Small intestine (tissue), 7 donors: ENCODE measurements around the gene SORCS1. TPM values are rescaled to one million over a fixed set of nuclear protein-coding genes. Genes with fewer than 3 reads are reported as not detected.

ENCODE experiments used
- DNase-seq, 2 donors: peaks; one replicate each; pipeline versions ENCODE4 v3.0.0 to v3.0.0-alpha.2; 2013
- FAIRE-seq: peaks from 2 replicates; lab custom pipeline; 2012; peaks lifted over from hg19 to GRCh38; lab: Jason Lieb, UNC
- H3K27ac ChIP-seq, 3 donors: one replicate each; pipeline ENCODE4 v1.5.1; 2013; ENCODE audit warnings: low read length in 2 of 3, mild to moderate bottlenecking in 2 of 3, control low read depth in 1 of 3, inconsistent platforms in 1 of 3, low read depth in 1 of 3, moderate library complexity in 1 of 3
- H3K27me3 ChIP-seq, 3 donors: one replicate each; pipeline ENCODE4 v1.6.1; 2013; ENCODE audit warnings: low read length in 3 of 3, inconsistent platforms in 1 of 3; ENCODE audit not compliant: control insufficient read depth in 3 of 3, insufficient read depth in 3 of 3
- H3K36me3 ChIP-seq, 3 donors: one replicate each; pipeline ENCODE4 v1.6.1; 2013; ENCODE audit warnings: low read length in 3 of 3, inconsistent platforms in 1 of 3, low read depth in 1 of 3, mild to moderate bottlenecking in 1 of 3, moderate library complexity in 1 of 3; ENCODE audit not compliant: control insufficient read depth in 3 of 3, insufficient read depth in 2 of 3
- H3K4me1 ChIP-seq, 3 donors: one replicate each; pipeline ENCODE4 v1.6.1; 2013; ENCODE audit warnings: low read length in 2 of 3, inconsistent platforms in 1 of 3, low read depth in 1 of 3, mild to moderate bottlenecking in 1 of 3, moderate library complexity in 1 of 3; ENCODE audit not compliant: control insufficient read depth in 3 of 3, insufficient read depth in 2 of 3
- H3K4me3 ChIP-seq, 3 donors: one replicate each; pipeline ENCODE4 v1.5.1; 2013; ENCODE audit warnings: low read length in 3 of 3, control low read depth in 1 of 3, inconsistent platforms in 1 of 3, low read depth in 1 of 3, mild to moderate bottlenecking in 1 of 3, moderate library complexity in 1 of 3
- H3K9me3 ChIP-seq, 2 donors: one replicate each; pipeline ENCODE4 v1.6.1; 2013; ENCODE audit warnings: low read depth in 1 of 2, low read length in 1 of 2; ENCODE audit not compliant: control insufficient read depth in 2 of 2, insufficient read depth in 1 of 2
- WGBS, 3 donors: extraction: QIAGEN DNeasy Blood & Tissue Kit; methylation state at CpG; one replicate each; pipeline ENCODE4 v1.1.7; 2013; 5-methylcytosine and 5-hydroxymethylcytosine counted together
- polyA plus RNA-seq, 4 donors: library from polyadenylated mRNA; stranded (reverse) in 3 of 4; unstranded in 1 of 4; fragments of 200-250 nt in 3 of 4; fragments of 120-200 nt in 1 of 4; gene quantifications; one replicate each; pipeline versions ENCODE4 v1.2.1 to v1.2.3, GENCODE V29; 2013
- donor health status: healthy with polysubstance abuse.
- donor health status: control.
- donor health status: control.
- donor health status: Bipolar disorder and iron deficiency.
- donor health status: healthy.

The SORCS1 gene
- polyA plus RNA-seq, 4 donors: under 0.01 to 1.4 (median 1.3) TPM; not detected in 1

GRCh38 chr10:106793617-106794016, 370.9 kb downstream of the SORCS1 start:
- FAIRE-seq (no peak), DNase-seq (no peak)
- Histone ChIP-seq H3K4me3 (no peak overlapping the region), H3K27ac (no peak overlapping the region), H3K36me3 (no peaks in the 10 kb centered on the region), H3K27me3 (peaks cover 0 to under 1% (median 0%) of the 10 kb centered on the region in 3 donors), H3K4me1 (no peaks in the 10 kb centered on the region), H3K9me3 (no peaks in the 10 kb centered on the region)
- WGBS, 3 donors: 43 to 75% (median 56%) methylated on average over 1 of the region's 1 CpG

DNA sequence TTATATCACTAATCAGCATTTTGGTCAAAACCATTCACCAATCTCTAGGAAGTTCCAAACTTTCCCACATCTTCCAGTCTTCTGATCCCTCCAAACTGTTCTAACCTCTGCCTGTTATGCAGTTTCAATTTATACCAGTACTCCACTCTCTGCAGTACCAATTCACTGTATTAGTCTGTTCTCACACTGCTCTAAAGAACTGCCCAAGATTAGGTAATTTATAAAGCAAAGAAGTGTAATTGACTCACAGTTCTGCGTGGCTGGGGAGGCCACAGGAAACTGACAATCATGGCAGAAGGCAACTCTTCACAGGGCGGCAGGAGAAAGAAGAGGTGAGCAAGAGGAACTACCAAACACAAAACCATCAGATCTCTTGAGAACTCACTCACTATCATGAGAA, 374.9 kb downstream of the SORCS1 start:
- FAIRE-seq (no peak), DNase-seq (no peak)
- Histone ChIP-seq H3K9me3 (no peaks in the 10 kb centered on the region), H3K4me3 (no peak overlapping the region), H3K27ac (no peak overlapping the region), H3K27me3 (peaks cover 0 to 2% (median 0%) of the 10 kb centered on the region in 3 donors), H3K36me3 (no peaks in the 10 kb centered on the region), H3K4me1 (no peaks in the 10 kb centered on the region)
- 67 to 83% (median 78%) methylated on average over 2 of the region's 2 CpGs for WGBS, 3 donors

GRCh38 chr10:106788982-106789381, 375.5 kb downstream of the SORCS1 start:
- WGBS, 3 donors: 75 to 87% (median 82%) methylated on average over 3 of the region's 3 CpGs
- no peak for FAIRE-seq

DNA sequence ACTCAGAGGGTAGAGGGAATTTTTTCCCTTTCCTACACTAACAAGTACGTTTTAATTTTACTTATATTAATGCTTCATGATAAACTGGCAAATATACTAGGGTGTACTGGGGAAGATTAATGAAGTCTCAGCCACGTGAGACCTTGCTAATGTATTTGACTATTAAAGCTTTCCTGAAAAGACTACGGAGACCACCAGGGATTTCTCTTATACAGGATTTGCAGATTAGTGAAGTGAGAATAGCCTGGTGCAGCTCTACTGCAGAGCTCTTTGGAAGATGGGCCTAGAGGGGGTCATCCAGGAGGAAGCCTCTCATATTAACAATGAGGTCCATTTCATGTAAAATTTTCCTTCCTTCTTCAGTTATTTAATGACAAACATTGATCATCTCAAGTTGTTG, 379.0 kb downstream of the SORCS1 start:
- no peak overlapping the region for H3K4me3 ChIP-seq
- peaks cover 0 to 7% (median 0%) of the 10 kb centered on the region in 3 donors for H3K4me1 ChIP-seq
- WGBS, 3 donors: 48 to 73% (median 57%) methylated on average over 3 of the region's 3 CpGs
- H3K27ac ChIP-seq: no peak overlapping the region
- H3K27me3 ChIP-seq: peaks cover 0 to 2% (median 0%) of the 10 kb centered on the region in 3 donors
- no peaks in the 10 kb centered on the region for H3K36me3 ChIP-seq
- DNase-seq (no peak), FAIRE-seq (no peak)
- no peaks in the 10 kb centered on the region for H3K9me3 ChIP-seq

More at GRCh38 chr10:106788982-106789381, 375.5 kb downstream of the SORCS1 start:
- no peaks in the 10 kb centered on the region for H3K4me1 ChIP-seq
- no peaks in the 10 kb centered on the region for H3K36me3 ChIP-seq
- H3K27ac ChIP-seq: no peak overlapping the region
- H3K27me3 ChIP-seq: peaks cover 0 to 2% (median 0%) of the 10 kb centered on the region in 3 donors
- DNase-seq: no peak
- H3K9me3 ChIP-seq: no peaks in the 10 kb centered on the region
- H3K4me3 ChIP-seq: no peak overlapping the region

DNA sequence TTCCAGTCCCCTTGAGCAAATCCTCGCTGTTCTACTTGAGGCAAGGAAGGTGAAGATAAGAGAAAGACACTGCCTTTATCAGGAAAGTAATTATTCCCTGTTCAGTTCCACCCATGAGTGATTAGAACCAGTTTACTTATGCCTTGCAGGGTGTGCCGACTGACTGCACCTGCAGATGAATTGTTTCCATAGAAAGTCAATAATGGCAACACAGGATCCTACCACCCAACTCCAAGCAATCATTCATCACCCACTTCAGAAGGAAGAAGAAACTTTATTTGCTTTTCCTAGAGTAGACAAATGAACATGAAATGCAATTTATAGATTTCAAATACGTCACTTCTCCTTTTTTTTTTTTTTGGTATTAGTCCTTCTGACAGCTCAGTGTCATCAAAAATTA, 383.9 kb downstream of the SORCS1 start:
- FAIRE-seq: no peak

GRCh38 chr10:106777841-106778240, 386.7 kb downstream of the SORCS1 start:
- H3K27me3 ChIP-seq: no peaks in the 10 kb centered on the region
- no peak overlapping the region for H3K27ac ChIP-seq
- H3K4me3 ChIP-seq: no peak overlapping the region
- no peaks in the 10 kb centered on the region for H3K36me3 ChIP-seq
- no peaks in the 10 kb centered on the region for H3K9me3 ChIP-seq
- WGBS, 3 donors: 12 to 42% (median 13%) methylated on average over 1 of the region's 1 CpG
- no peak for DNase-seq
- no peak for FAIRE-seq
- H3K4me1 ChIP-seq: peaks cover 0 to 11% (median 0%) of the 10 kb centered on the region in 3 donors

More for the DNA sequence above, 383.9 kb downstream of the SORCS1 start:
- DNase-seq: peak; percentile 18 to 67
- Histone ChIP-seq H3K27ac (no peak overlapping the region), H3K36me3 (no peaks in the 10 kb centered on the region), H3K27me3 (no peaks in the 10 kb centered on the region), H3K4me1 (peaks cover 0 to 11% (median 0%) of the 10 kb centered on the region in 3 donors), H3K9me3 (no peaks in the 10 kb centered on the region), H3K4me3 (no peak overlapping the region)
- WGBS, 3 donors: 8 to 50% (median 37%) methylated on average over 3 of the region's 3 CpGs

DNA sequence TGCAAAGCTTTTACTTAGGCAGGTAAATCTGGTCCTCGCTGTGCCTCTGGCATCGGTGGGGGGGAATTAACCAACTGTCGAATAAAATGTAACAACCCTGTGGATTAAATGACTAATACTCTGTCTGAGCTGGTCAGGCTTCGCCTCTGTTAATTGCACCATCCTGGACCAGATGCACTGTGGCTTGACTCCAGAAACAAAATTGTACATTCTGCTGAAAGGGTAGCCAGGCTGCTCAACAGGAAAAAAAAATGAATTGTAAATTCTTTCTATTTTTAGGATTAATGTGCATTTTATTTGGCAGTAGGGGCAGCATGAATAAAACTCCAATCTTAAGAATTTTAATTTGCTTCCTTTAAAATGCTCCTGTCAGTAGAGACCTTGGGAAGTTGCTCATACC, 389.4 kb downstream of the SORCS1 start:
- DNase-seq: no peak
- Histone ChIP-seq H3K9me3 (no peaks in the 10 kb centered on the region), H3K4me3 (no peak overlapping the region), H3K27me3 (no peaks in the 10 kb centered on the region), H3K4me1 (no peaks in the 10 kb centered on the region), H3K36me3 (no peaks in the 10 kb centered on the region), H3K27ac (no peak overlapping the region)
- 71 to 86% (median 83%) methylated on average over 4 of the region's 4 CpGs for WGBS, 3 donors
- no peak for FAIRE-seq

GRCh38 chr10:106772957-106773356, 391.5 kb downstream of the SORCS1 start:
- no peaks in the 10 kb centered on the region for H3K4me1 ChIP-seq
- WGBS, 3 donors: 17 to 65% (median 33%) methylated on average over 2 of the region's 2 CpGs

DNA sequence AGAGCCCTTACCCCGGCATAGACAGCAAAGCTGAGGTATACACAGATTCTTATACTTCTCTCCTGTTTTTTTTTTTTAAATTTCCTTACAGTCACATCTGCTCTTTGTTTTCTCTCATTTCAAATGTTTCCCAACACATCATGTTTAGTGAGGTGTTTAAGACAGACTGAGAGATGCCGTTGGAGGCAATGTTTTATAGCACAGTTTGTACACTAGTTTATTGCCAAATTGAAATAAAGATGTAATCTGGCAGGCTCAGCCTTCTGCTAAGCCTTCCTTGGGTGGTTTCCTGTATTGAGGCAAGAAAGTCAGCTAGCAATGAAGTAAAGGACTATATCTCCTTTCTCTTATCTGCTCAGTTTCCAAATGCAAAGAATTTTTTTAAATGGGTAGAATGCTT, 393.4 kb downstream of the SORCS1 start:
- peaks cover 0 to 3% (median 0%) of the 10 kb centered on the region in 3 donors for H3K27me3 ChIP-seq
- FAIRE-seq (no peak), DNase-seq (no peak)
- no peaks in the 10 kb centered on the region for H3K4me1 ChIP-seq
- H3K4me3 ChIP-seq: no peak overlapping the region
- H3K9me3 ChIP-seq: no peaks in the 10 kb centered on the region
- no peak overlapping the region for H3K27ac ChIP-seq
- 55 to 60% (median 58%) methylated on average over 2 of the region's 2 CpGs for WGBS, 3 donors
- H3K36me3 ChIP-seq: no peaks in the 10 kb centered on the region

More at GRCh38 chr10:106772957-106773356, 391.5 kb downstream of the SORCS1 start:
- H3K36me3 ChIP-seq: no peaks in the 10 kb centered on the region
- H3K9me3 ChIP-seq: no peaks in the 10 kb centered on the region
- no peak overlapping the region for H3K27ac ChIP-seq
- H3K27me3 ChIP-seq: no peaks in the 10 kb centered on the region
- H3K4me3 ChIP-seq: no peak overlapping the region
- FAIRE-seq (no peak), DNase-seq (no peak)
